Pancreas (tissue), 10 donors: ENCODE data around the gene PCDHGA1. TPM values are rescaled to one million over a fixed set of nuclear protein-coding genes. Genes with fewer than 3 reads are reported as not detected.
A peak's percentile ranks its signal among the peaks of the same experiment; 100 is the strongest.
"Not testable (repeated sequence)": the region's sequence is repeated elsewhere in the genome, so short reads cannot be mapped to it uniquely, and the experiment has no call there.

Experiments
- ATAC-seq, 4 donors: fragments of 200-7000 bp; cut with Tn5 transposase; one replicate each; pipeline versions ENCODE4 v1.8.0 to v1.9.1; 2020; ENCODE audit warnings: mild to moderate bottlenecking in 4 of 4, moderate library complexity in 4 of 4
- DNase-seq, 6 donors: peaks; one replicate each; pipeline ENCODE4 v3.0.0-alpha.2; 2020
- FAIRE-seq: peaks from 2 replicates; lab custom pipeline; 2012; peaks lifted over from hg19 to GRCh38; lab: Jason Lieb, UNC
- H3K27ac ChIP-seq, 4 donors: fragments of 200-600 bp; sonication (generic); 1 replicate in 3 of 4; 2 replicates in 1 of 4; pipeline versions ENCODE4 v1.5.0 to v1.8.0; 2020
- H3K27me3 ChIP-seq, 4 donors: fragments of 200-600 bp; one replicate each; pipeline ENCODE4 v1.8.0; 2021
- H3K36me3 ChIP-seq, 3 donors: fragments of 200-600 bp; sonication (generic) in 1 of 3; one replicate each; pipeline versions ENCODE4 v1.5.0 to v1.8.0; 2020 to 2021
- H3K4me1 ChIP-seq, 3 donors: fragments of 200-600 bp; one replicate each; pipeline ENCODE4 v1.8.0; 2021
- H3K4me3 ChIP-seq, 4 donors: fragments of 200-600 bp; sonication (generic) in 2 of 4; one replicate each; pipeline versions ENCODE4 v1.5.0 to v1.8.0; 2020 to 2021
- H3K9me3 ChIP-seq, 4 donors: fragments of 200-600 bp; one replicate each; pipeline ENCODE4 v1.8.0; 2021
- WGBS, 2 donors: extraction: QIAGEN DNeasy Blood & Tissue Kit; methylation state at CpG; one replicate each; pipeline ENCODE4 v1.1.7; 2013; 5-methylcytosine and 5-hydroxymethylcytosine counted together
- intact Hi-C, 3 donors: fragments of 100-400 bp; cut with DNase I; formaldehyde crosslinking; loops; one replicate each; pipeline versions ENCODE4 v1.11.1 to v1.14.2; 2022
- polyA plus RNA-seq, 2 donors: library from polyadenylated mRNA; stranded (reverse); fragments of 200-250 nt; gene quantifications; one replicate each; pipeline ENCODE4 v1.2.3, GENCODE V29; 2013
- total RNA-seq, 6 donors: library from RNA; stranded (reverse); fragmentation: NEBNext Ultra II Directional in 4 of 6; extraction: Animal tissue kit (Norgen Biotek cat#: 25700) in 4 of 6; gene quantifications; one replicate each; pipeline versions ENCODE4 v1.2.1 to v1.2.4, GENCODE V29; 2021 to 2023
- TF ChIP-seq, protein P1 (sequence below), 4 donors: fragments of 200-600 bp; sonication (generic) in 3 of 4; IDR thresholded peaks; one replicate each; pipeline versions ENCODE4 v1.5.0 to v1.8.0; 2021; ENCODE audit warnings: antibody characterized with exemption in 4 of 4
- donor health status: healthy with polysubstance abuse.
- donor health status: DM: no; HTN: no; CAD: no; lungs with moderate emphysema.
- donor health status: DM: no; HTN: no; CAD: no.
- donor health status: control.
- donor health status: control.
- donor health status: Bipolar disorder and iron deficiency.
- donor health status: DM: yes; HTN: yes; CAD: no.
- donor health status: DM: no; HTN: no; CAD: no.
- donor health status: DM: no; HTN: no; CAD: no.
- donor health status: DM: yes; HTN: yes; CAD: no.

Gene PCDHGA1
- total and polyA plus RNA-seq, 8 donors = 0.19 to 0.67 (median 0.32) TPM

DNA sequence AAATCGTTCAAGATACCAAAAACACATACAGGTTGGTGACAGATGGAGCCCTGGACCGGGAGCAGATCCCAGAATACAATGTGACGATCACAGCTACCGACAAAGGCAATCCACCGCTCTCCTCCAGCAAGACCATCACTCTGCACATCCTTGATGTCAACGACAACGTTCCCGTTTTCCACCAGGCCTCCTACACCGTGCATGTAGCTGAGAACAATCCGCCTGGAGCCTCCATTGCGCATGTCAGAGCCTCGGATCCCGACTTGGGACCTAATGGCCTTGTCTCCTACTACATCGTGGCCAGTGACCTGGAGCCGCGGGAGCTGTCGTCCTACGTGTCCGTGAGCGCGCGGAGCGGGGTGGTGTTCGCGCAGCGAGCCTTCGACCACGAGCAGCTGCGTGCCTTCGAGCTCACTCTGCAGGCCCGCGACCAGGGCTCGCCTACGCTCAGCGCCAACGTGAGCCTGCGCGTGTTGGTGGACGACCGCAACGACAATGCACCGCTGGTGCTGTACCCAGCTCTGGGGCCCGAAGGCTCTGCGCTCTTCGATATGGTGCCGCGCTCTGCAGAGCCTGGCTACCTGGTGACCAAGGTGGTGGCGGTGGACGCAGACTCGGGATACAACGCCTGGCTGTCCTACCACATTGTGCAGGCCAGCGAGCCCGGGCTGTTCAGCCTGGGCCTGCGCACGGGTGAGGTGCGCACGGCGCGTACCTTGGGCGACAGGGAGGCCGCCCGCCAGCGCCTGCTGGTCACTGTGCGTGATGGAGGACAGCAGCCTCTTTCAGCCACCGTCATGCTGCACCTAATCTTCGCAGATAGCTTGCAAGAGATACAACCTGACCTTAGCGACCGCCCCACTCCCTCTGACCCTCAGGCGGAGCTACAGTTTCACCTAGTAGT is 41.5 kb downstream of the PCDHGA1 start:
- no peak overlapping the region for H3K27ac ChIP-seq
- H3K4me1 ChIP-seq = no peaks in the 10 kb centered on the region
- no peak overlapping the region for H3K4me3 ChIP-seq
- ATAC-seq = no peak
- H3K27me3 ChIP-seq = no peaks in the 10 kb centered on the region
- TF ChIP-seq, protein P1, sequence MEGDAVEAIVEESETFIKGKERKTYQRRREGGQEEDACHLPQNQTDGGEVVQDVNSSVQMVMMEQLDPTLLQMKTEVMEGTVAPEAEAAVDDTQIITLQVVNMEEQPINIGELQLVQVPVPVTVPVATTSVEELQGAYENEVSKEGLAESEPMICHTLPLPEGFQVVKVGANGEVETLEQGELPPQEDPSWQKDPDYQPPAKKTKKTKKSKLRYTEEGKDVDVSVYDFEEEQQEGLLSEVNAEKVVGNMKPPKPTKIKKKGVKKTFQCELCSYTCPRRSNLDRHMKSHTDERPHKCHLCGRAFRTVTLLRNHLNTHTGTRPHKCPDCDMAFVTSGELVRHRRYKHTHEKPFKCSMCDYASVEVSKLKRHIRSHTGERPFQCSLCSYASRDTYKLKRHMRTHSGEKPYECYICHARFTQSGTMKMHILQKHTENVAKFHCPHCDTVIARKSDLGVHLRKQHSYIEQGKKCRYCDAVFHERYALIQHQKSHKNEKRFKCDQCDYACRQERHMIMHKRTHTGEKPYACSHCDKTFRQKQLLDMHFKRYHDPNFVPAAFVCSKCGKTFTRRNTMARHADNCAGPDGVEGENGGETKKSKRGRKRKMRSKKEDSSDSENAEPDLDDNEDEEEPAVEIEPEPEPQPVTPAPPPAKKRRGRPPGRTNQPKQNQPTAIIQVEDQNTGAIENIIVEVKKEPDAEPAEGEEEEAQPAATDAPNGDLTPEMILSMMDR (IDR thresholded peaks at IDR 0.05) = no peak
- DNase-seq = no peak
- H3K36me3 ChIP-seq = no peaks in the 10 kb centered on the region
- WGBS, 2 donors = 24% methylated on average over 67 to 69 of the region's 69 CpGs
- no peak for FAIRE-seq
- peaks cover 0 to 27% (median 4%) of the 10 kb centered on the region in 4 donors for H3K9me3 ChIP-seq
- intact Hi-C loops = no loop called here

DNA sequence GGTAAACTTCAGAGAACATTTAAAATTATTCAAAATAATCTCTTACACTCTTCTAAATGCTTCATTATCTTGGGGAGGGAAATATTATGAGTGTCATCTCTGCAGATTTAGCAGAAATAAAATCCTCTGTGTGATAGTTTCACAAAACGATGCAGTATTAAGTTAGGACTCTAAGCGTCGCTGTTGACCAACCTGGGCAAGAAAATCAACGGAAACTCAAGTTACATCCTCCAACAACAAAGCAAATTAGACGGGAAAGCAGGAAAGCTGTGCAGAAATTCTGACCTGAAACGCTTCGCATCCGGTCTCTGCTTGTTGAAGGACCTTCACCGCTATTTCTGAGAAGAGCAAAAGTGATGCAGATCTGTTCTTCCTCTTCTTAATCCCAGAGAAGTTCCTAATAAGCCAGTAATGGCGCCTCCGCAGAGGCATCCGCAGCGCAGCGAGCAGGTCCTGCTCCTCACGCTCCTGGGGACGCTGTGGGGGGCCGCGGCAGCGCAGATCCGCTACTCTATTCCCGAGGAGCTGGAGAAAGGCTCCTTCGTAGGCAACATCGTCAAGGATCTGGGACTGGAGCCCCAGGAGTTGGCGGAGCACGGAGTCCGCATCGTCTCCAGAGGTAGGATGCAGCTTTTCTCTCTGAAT is 43.5 kb downstream of the PCDHGA1 start, which contains the start of gene PCDHGA6:
Gene PCDHGA6 (plus strand): TSS at position 219 of the 645 bp plus-strand sequence. CDS start 193 bp downstream, at position 412.
- peaks cover 0 to 27% (median 2%) of the 10 kb centered on the region in 4 donors for H3K9me3 ChIP-seq
- peak in 1 of 4 donors; percentile 38 for ATAC-seq
- DNase-seq = no peak
- H3K4me3 ChIP-seq = no peak within 1 kb of the TSS
- intact Hi-C loops = no loop called here
- H3K4me1 ChIP-seq = no peaks in the 10 kb centered on the region
- TF ChIP-seq, protein P1 (IDR thresholded peaks at IDR 0.05) = peak in 1 of 4 donors; percentile 7
- H3K27me3 ChIP-seq = no peaks in the 10 kb centered on the region
- no peak for FAIRE-seq
- H3K36me3 ChIP-seq = no peaks in the 10 kb centered on the region
- 14 to 15% methylated on average over 27 of the region's 27 CpGs for WGBS, 2 donors
- no peak within 1 kb of the TSS for H3K27ac ChIP-seq

DNA sequence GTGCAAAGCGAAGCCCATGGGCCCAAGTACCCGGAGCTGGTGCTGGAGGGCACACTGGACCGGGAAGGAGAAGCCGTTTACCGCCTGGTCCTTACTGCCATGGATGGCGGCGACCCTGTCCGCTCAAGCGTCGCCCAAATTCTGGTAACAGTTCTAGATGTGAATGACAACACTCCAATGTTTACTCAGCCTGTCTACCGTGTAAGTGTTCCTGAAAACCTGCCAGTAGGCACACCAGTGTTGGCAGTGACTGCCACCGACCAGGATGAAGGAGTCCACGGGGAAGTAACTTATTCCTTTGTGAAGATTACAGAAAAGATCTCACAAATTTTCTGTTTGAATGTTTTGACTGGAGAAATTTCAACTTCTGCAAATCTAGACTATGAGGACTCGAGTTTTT is 44.3 kb downstream of the PCDHGA1 start:
- no peak overlapping the region for H3K27ac ChIP-seq
- TF ChIP-seq, protein P1 (IDR thresholded peaks at IDR 0.05) = no peak
- no peaks in the 10 kb centered on the region for H3K36me3 ChIP-seq
- DNase-seq = no peak
- intact Hi-C loops = no loop called here
- H3K4me1 ChIP-seq = no peaks in the 10 kb centered on the region
- no peaks in the 10 kb centered on the region for H3K27me3 ChIP-seq
- no peak overlapping the region for H3K4me3 ChIP-seq
- 45 to 52% methylated on average over 14 of the region's 14 CpGs for WGBS, 2 donors
- H3K9me3 ChIP-seq = peaks cover 0 to 27% (median 2%) of the 10 kb centered on the region in 4 donors
- no peak for ATAC-seq
- no peak for FAIRE-seq

DNA sequence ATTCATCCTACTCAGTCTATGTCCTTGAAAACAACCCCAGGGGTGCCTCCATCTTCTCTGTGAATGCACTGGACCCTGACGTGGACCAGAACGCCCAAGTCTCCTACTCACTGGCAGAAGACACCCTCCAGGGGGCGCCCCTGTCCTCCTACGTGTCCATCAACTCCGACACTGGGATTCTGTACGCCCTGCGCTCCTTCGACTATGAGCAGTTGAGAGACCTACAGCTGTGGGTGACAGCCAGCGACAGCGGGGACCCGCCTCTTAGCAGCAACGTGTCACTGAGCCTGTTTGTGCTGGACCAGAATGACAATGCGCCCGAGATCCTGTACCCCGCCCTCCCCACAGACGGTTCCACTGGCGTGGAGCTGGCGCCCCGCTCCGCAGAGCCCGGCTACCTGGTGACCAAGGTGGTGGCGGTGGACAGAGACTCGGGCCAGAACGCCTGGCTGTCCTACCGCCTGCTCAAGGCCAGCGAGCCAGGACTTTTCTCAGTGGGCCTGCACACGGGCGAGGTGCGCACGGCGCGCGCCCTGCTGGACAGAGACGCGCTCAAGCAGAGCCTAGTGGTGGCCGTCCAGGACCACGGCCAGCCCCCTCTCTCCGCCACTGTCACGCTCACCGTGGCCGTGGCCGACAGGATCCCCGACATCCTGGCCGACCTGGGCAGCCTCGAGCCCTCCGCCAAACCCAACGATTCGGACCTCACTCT is 45.3 kb downstream of the PCDHGA1 start:
- not testable (repeated sequence) for DNase-seq, FAIRE-seq

More for the DNA sequence above, 45.3 kb downstream of the PCDHGA1 start:
- H3K27ac ChIP-seq, H3K4me3 ChIP-seq, H3K27me3 ChIP-seq, H3K4me1 ChIP-seq, ATAC-seq, intact Hi-C loops, H3K36me3 ChIP-seq: not testable (repeated sequence)
- WGBS, 2 donors = 25 to 41% methylated on average over 24 to 42 of the region's 48 CpGs
- H3K9me3 ChIP-seq = peaks cover 0 to 26% (median 2%) of the 10 kb centered on the region in 4 donors
